GM18517 (cell line): ENCODE results near the gene CMKLR1.

ENCODE experiments used
- ATAC-seq: cut with Tn5 transposase; IDR thresholded peaks from one replicate; pipeline ENCODE4 v1.9.1; 2021; ENCODE audit warnings: mild to moderate bottlenecking, moderate library complexity; ENCODE audit not compliant: unreplicated experiment

Gene CMKLR1

GRCh38 chr12:108302016-108302402, 37.1 kb downstream of the CMKLR1 start:
- ATAC-seq, result no peak

GRCh38 chr12:108301346-108301745, 37.8 kb downstream of the CMKLR1 start:
- ATAC-seq, result no peak

DNA sequence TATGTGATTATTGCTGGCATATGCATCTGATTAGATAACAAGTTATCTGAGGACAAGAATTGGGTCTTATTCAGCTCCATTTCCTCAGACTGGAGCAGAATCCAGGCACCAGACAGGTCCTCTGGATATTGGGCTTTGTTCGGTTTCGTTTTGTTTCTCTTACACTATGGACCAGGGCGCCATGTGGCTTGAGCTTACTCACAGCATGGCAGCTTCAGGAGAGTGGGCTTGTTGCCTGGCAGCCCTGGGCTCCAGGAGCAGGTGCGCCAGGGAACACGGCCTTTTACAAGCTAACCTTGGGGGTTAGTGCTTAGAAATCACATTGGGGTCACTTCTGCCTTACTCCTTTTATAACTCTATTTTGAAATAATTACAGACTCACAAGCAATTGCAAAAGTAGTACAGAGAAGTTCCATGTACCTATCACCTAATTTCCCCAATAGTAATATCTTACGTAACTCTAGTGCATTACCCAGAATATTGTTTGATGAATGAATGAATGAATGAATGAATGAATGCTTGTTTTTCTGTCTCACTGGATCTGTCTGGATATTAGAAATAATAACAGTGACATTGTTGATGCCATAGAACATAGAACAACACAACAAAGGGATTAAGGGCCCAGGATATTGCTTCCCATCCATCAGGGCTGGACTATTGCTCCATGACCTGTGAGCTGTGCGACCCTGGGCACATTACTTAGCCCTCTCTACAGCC, 39.0 kb downstream of the CMKLR1 start:
- no peak for ATAC-seq

GRCh38 chr12:108299516-108299915, 39.6 kb downstream of the CMKLR1 start:
- ATAC-seq, result no peak

GRCh38 chr12:108298761-108299275, 40.3 kb downstream of the CMKLR1 start:
- no peak for ATAC-seq

GRCh38 chr12:108297895-108298760, 41.0 kb downstream of the CMKLR1 start:
- peak; percentile 49 for ATAC-seq

DNA sequence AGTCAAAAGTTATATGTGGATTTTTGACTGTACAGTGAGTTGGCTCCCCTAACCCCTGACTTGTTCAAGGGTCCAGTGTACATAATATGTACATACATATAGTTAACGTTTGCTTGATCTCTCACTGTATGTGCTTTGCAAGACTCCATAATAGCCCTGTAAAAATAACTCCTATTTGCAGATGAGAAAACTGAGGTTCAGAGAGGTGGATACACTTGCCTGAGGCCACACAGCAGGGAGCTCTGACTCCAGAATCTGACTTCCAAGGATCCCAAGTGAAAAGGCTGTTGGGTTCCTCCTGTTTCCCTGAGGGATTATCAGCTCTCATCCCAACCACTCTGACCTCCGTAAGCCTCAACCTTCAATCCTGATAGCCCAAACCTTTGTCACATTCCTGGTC, 41.7 kb downstream of the CMKLR1 start:
- ATAC-seq, result no peak

DNA sequence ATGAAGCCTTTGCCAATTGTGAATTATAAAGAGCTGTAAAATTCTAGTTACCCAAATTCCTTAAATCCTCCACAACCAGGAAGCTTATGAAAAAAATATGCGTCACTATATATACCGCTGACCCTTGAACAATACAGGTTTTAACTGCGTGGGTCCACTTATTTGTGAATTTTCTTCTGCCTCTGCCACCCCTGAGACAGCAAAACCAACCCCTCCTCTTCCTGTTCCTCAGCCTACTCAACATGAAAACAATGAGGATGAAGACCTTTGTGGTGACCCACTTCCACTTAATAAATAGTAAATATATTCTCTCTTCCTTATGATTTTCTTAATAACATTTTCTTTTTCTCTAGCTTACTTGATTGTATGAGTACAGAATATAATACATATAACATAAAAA, 42.2 kb downstream of the CMKLR1 start:
- ATAC-seq, result no peak

GRCh38 chr12:108295641-108296040, 43.5 kb downstream of the CMKLR1 start:
- no peak for ATAC-seq

- no peak for ATAC-seq
Measured at GRCh38 chr12:108289350-108290161, 49.6 kb downstream of the CMKLR1 start.

GRCh38 chr12:108287227-108287626, 51.9 kb downstream of the CMKLR1 start:
- no peak for ATAC-seq

DNA sequence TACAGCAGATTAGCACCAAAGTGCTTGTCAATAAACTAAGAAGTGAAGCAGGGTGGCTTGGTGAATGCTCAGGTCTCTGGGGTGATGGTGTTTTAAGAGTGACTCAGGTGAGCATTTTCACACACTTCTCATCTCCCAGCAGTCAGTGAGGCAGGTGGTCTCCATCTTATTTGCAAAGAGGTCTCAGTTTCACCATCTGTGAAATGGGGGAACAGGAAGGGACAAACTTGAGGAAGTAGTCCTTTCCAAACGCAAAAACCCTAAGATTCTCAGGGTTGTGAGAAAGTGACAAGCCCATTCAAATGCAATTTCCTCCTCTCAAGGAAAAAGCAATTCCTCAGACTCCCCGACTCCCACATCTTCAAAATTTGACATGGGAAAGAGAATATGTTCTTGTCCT, 54.1 kb downstream of the CMKLR1 start:
- ATAC-seq, result no peak

- ATAC-seq, result no peak
Measured at GRCh38 chr12:108284163-108284562, 54.9 kb downstream of the CMKLR1 start.

GRCh38 chr12:108282676-108283075, 56.4 kb downstream of the CMKLR1 start:
- ATAC-seq, result no peak

DNA sequence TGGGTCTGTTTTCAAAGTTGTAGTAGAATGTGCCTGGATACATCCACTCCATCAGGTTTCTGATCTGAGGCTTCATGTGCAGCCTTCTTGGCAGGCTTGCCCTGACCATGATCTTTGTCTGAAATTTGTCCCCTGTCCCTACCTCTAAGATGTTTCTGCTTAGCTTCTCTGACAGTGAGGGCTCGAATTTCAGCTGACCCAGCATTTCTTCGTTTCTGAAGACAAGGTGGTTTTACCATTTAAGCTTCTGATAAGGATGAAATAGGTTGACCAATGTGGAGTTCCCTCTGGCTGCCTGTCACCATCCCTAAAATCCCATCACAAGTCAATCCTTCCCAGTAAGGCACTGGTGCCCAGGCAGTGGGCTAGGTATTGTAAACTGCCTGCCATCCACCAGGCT, 57.0 kb downstream of the CMKLR1 start:
- ATAC-seq, result no peak

- no peak for ATAC-seq
Measured at GRCh38 chr12:108277613-108278012, 61.5 kb downstream of the CMKLR1 start.

DNA sequence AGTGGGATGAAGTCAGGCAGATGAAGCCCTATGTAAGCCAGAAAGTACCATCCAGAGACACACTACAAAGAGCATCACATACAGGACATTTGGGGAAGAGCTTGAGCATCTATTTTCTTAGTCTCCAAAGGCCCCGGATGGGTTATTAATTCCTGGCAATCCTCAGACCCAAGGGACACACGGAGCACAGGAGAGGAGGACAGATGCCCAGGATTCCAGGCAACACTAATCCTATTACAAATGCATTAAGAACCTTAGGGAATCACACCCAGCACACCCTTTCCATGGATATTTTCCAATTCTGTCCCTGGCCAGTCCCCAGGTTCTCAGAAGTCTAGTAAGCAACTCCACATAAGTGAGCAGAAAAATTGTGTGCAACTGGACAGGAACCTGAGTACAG, 65.9 kb downstream of the CMKLR1 start:
- no peak for ATAC-seq

DNA sequence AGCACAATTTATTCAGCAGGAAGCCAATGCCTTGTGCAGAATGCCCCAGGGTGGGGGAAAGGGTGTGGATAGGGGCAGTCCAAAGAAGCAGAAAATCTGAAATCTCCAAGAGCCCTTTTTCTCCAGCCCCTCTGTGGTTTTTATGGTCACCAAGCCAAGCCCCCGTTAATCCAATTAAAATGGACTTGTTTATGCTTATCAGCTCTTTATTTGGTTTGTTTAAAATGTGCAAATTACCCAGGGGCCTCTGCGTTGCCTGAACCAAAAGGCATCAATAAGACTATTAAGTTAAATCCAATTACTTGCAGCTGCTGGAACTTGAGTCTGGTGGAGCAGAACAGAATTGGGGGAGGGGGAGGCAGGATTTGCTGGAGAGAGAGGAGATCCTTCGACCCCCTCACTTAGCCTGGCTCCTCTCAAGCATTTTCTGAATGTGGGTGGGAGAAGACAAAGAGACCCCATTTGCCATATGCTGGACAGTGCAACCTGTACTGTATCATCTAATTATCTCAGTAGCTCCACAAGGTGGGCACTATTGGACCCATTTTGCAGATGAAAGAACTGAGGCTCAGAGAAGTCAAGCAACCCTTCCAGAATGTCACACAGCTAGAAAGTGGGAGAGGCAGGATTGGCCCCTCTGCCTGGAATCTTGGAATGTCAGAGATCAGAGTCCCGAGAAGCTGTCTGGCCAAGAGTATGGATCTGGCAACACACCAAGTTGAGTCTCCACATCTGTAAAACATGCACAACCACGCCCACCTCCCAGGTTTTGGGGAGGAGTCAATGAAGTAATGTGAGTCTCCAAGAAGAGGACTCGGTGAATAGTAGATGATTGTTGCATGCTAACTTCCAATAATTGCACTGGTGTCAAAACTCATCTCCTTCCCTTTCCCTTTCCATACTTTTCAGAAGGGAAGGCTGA, 66.9 kb downstream of the CMKLR1 start:
- no peak for ATAC-seq

GRCh38 chr12:108270849-108271143, 68.3 kb downstream of the CMKLR1 start:
- no peak for ATAC-seq
